Large intestine (tissue), 1 donor: ENCODE data around the gene AASDH. TPM values are rescaled to one million over a fixed set of nuclear protein-coding genes. Genes with fewer than 3 reads are reported as not detected.

ENCODE experiments used
- polyA plus RNA-seq: library from polyadenylated mRNA; unstranded; fragments of 120-200 nt; gene quantifications from one replicate; pipeline ENCODE4 v1.2.1, GENCODE V29; 2013

AASDH gene
- polyA plus RNA-seq, 1 donor = 12.6 TPM

Other genes starting within 250 kb of the AASDH start
- gene PPAT, start 48.1 kb upstream of the AASDH start, polyA plus RNA-seq = 13.2 TPM
- 89.4 TPM for gene PAICS, start 48.8 kb upstream of the AASDH start, polyA plus RNA-seq
- gene SRP72, start 80.1 kb upstream of the AASDH start, polyA plus RNA-seq = 66.3 TPM
- gene ARL9, start 118.3 kb upstream of the AASDH start, polyA plus RNA-seq = 0.63 TPM